MG63 (cell line): ENCODE results near the gene SGSM2. TPM values are rescaled to one million over a fixed set of nuclear protein-coding genes. Genes with fewer than 3 reads are reported as not detected.

Experiments
- DNase-seq: peaks from one replicate; pipeline ENCODE4 v3.0.0-alpha.2; 2020
- H3K27me3 ChIP-seq: fragments of 250-450 bp; sonication (Bioruptor Pico); 2 replicates; pipeline ENCODE4 v1.5.1; 2020; ENCODE audit warnings: mild to moderate bottlenecking, moderate library complexity
- H3K36me3 ChIP-seq: fragments of 250-450 bp; sonication (Bioruptor Pico); 2 replicates; pipeline ENCODE4 v1.5.1; 2020; ENCODE audit warnings: mild to moderate bottlenecking, moderate library complexity
- H3K4me3 ChIP-seq: fragments of 250-450 bp; sonication (Bioruptor Pico); 2 replicates; pipeline ENCODE4 v1.5.1; 2020; ENCODE audit warnings: mild to moderate bottlenecking, moderate library complexity
- H3K9me3 ChIP-seq: fragments of 250-450 bp; sonication (Bioruptor Pico); 2 replicates; pipeline ENCODE4 v1.5.1; 2020; ENCODE audit warnings: mild to moderate bottlenecking, moderate library complexity
- total RNA-seq: library from RNA; depleted of rRNA; stranded (reverse); fragments of >200 nt; shearing (Covaris generic); gene quantifications from 2 replicates; pipeline ENCODE4 v1.2.3, GENCODE V29; 2014; ENCODE audit warnings: low replicate concordance; rRNA removed

The SGSM2 gene
- total RNA-seq, 1 experiment from 2014 or later = 9.6 TPM

DNA sequence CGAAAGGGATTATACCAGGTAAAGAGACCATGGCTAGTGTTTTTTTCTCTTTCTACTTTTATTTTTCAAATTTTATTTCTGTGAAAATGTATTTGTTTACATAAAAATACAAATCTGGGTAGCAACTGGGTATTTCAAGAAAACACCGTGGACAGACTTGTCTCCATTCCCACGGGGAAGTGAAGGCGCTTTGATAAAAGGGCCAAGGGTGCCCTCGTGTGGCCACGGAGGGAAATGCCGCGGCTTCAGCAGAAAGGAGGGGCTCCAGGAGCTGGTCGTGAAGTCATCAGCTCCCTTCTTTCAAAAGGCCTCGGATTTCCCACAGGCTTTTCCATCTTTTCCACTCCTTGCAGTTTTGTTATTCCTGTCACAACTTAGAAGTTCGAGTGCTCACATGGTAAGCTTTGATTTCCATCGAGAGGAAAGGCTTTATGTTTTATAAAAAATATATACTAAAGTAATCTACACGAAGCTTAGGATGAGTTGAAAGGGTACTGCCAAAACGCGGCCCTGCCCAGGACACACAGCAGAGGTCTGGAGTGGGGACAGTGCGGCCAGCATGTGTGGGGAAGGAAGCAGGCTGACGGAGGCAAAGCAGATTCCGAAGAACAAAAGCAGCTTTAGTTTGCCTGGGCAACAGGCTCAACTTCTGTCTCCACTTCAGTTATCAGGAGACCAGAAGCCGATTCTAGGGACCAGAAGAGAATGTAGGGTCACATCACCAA is 78.9 kb downstream of the SGSM2 start:
- H3K36me3 ChIP-seq = peaks cover 10% of the 10 kb centered on the region
- H3K27me3 ChIP-seq = no peaks in the 10 kb centered on the region
- no peaks in the 10 kb centered on the region for H3K9me3 ChIP-seq
- H3K4me3 ChIP-seq = no peak overlapping the region
- peak; percentile 58 for DNase-seq

DNA sequence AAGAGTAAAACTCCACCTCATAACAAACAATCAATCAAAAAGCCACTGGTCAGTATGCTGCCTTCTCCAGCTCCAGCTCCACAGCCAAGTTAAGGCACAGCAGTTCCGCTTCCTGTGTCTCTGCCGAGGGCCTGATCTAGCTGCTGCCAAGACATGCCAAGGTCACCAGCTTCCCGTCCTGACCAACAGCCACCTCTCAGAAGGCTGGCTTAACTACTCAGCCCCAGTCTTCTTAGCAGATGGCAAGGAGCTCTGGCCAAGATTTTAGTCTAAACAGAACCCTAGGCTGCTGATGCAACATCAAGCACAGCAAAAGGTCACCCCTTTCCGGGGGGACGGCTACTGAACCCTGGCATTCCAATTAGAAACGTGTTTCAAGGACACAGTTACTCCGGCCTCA is 81.3 kb downstream of the SGSM2 start:
- Histone ChIP-seq H3K9me3 (no peaks in the 10 kb centered on the region), H3K36me3 (peaks cover 12% of the 10 kb centered on the region), H3K27me3 (no peaks in the 10 kb centered on the region), H3K4me3 (no peak overlapping the region)
- peak; percentile 55 for DNase-seq

DNA sequence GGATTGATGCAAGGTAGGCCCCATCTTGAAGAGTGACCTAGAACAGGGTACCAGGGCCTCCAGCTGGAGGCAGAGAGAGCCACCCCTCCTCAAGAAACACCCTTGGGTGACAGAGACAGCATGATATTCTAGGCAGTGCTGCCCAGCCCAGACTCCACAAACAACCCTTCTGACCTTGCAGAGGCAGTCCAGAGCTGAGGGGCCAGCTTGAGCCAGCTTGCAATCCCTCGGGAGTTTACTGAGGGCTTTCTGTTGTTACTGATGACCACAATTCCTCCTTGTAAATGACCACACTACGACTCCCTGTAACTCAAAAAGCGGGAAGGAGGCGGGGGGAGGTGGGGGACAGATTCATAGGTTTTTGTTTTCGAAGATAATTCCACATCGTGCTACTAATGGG is 82.2 kb downstream of the SGSM2 start:
- H3K4me3 ChIP-seq = no peak overlapping the region
- no peak for DNase-seq
- no peaks in the 10 kb centered on the region for H3K27me3 ChIP-seq
- no peaks in the 10 kb centered on the region for H3K9me3 ChIP-seq
- peaks cover 7% of the 10 kb centered on the region for H3K36me3 ChIP-seq

DNA sequence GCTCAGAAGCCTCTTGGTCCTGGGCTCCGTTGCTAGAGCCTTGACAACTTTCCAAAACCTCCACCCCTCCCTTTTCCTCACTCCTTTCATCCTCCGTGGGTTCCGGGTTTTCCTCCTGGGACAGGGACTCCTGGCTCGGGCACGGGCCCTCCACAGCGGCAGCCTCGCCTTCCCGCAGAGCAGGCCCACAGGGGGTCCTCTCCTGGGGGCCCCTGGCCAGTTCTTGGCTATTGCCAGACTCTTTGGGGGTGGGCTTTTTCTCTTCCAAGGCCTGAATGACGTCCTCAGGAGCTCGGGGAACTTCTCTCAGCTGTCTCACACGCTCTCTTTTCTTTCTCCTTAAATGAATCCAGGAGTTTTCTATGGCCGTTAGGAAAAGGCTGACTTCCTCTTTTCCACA is 82.9 kb downstream of the SGSM2 start:
- no peaks in the 10 kb centered on the region for H3K27me3 ChIP-seq
- no peaks in the 10 kb centered on the region for H3K9me3 ChIP-seq
- H3K4me3 ChIP-seq = no peak overlapping the region
- DNase-seq = no peak
- peaks cover 7% of the 10 kb centered on the region for H3K36me3 ChIP-seq

DNA sequence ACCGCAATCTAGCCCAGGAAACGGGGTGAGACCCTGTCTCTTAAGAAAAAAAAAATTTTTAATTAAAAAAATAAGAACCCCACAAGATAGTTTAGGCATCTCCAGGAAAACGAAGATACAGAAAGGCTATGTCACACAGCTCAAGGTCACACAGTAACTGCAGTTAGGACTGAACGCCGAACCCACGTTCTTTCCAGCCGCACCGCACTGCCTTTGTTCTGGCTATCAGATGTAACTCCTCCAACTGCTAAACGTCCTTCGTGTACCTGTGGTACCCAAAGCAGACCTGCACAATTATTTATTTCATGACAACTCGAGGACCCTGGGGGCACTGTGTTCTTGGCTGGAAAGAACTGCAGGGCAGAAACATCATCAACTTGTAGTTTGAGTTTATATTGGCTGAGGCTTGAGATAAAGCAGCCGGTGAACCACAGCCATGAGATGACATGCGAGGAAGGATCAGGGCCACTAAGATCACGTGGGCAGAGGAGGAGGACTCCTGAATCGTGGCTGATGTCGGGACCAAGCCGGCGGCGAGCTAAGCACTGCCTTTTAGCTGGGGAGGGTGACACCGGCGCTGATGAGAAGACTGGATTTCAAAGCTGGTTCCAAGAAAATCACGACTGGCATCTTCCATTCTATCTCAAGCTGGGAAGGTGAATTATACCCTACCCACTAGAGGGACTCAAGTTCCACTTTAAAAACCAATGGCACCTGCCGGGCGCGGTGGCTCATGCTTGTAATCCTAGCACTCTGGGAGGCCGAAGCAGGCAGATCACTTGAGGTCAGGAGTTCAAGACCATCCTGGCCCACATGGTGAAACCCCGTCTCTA is 84.2 kb downstream of the SGSM2 start:
- H3K4me3 ChIP-seq = no peak overlapping the region
- H3K36me3 ChIP-seq = peaks cover 2% of the 10 kb centered on the region
- no peaks in the 10 kb centered on the region for H3K9me3 ChIP-seq
- H3K27me3 ChIP-seq = no peaks in the 10 kb centered on the region
- DNase-seq = no peak

DNA sequence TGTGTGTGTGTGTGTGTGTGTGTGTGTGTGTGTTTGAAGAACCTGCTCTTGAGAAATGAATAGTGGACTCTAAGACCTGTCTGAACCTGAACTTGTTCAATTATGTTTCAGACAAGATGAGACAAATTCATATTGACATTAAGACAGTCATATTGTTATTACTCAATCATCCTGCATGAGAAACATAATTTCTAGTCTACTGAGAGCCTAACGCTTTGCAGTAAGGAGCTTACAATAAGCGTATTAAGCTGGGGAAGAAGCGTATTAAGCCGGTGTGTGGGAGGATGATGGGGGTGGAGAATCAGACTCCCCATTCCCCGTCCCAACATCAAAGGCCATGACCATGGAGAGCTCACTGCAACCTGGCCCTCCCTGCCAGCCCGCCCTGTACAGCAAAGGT is 86.0 kb downstream of the SGSM2 start:
- H3K9me3 ChIP-seq = no peaks in the 10 kb centered on the region
- H3K4me3 ChIP-seq = no peak overlapping the region
- peaks cover 2% of the 10 kb centered on the region; the same call in 1 of the 2 replicates for H3K36me3 ChIP-seq
- no peaks in the 10 kb centered on the region for H3K27me3 ChIP-seq
- no peak for DNase-seq

DNA sequence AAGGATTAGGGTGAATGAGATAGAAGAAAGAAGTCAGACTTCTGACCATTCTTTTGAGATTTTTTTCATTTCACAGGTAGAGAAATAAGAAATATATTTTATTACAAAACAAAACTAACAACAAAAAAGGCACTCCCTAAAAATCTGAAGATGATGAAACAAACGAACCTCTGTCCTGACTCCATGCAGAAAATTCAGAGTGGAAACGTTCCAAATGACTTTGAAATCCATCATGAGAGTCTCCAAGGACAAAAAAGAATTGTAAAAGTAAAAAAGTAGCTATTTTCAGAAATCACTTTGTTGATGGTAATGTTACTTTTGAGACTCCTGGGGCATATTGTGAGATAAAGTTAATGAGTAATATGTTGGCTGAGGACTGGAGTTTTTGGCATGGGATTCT is 89.9 kb downstream of the SGSM2 start:
- Histone ChIP-seq H3K9me3 (no peaks in the 10 kb centered on the region), H3K4me3 (no peak overlapping the region), H3K27me3 (no peaks in the 10 kb centered on the region), H3K36me3 (no peaks in the 10 kb centered on the region)
- no peak for DNase-seq

DNA sequence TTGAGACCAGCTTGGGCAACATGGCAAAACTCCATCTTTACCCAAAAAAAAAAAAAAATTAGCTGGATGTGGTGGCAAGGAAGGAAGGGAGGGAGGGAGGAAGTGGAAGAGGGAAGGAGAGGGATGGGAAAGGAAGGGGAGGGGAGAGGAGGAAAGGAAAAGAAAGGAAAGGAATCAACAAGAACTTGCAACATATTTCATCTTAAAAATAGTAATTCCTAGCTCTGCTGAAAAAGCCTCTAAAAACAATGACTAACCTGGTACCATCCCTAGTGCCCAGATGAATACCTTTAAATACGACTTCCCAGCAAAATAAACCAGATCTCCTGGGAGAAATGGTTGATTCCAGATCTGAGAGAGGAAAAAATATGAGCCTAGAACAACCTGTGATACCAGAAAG is 90.6 kb downstream of the SGSM2 start:
- H3K4me3 ChIP-seq = no peak overlapping the region

More for the DNA sequence above, 90.6 kb downstream of the SGSM2 start:
- Histone ChIP-seq H3K27me3 (no peaks in the 10 kb centered on the region), H3K9me3 (no peaks in the 10 kb centered on the region), H3K36me3 (no peaks in the 10 kb centered on the region)
- no peak for DNase-seq

Other genes with a start within 250 kb of the SGSM2 start
- gene SMG6, start 33.7 kb upstream of the SGSM2 start, total RNA-seq = 15.3 and 24.9 TPM in 2 replicates
- 26.5 and 34.3 TPM in 2 replicates for gene SRR, start 33.6 kb upstream of the SGSM2 start, total RNA-seq
- 26.6 and 30.9 TPM in 2 replicates for gene TSR1, start 1.0 kb upstream of the SGSM2 start, total RNA-seq
- gene MNT, start 63.6 kb downstream of the SGSM2 start, total RNA-seq = 0.07 and 1.4 TPM in 2 replicates
- 21.3 and 47.7 TPM in 2 replicates for gene METTL16, start 174.4 kb downstream of the SGSM2 start, total RNA-seq